Small intestine (tissue), 7 donors: ENCODE measurements around the gene PXDN. TPM values are rescaled to one million over a fixed set of nuclear protein-coding genes. Genes with fewer than 3 reads are reported as not detected.

Source experiments
- DNase-seq, 2 donors: peaks; one replicate each; pipeline versions ENCODE4 v3.0.0 to v3.0.0-alpha.2; 2013
- FAIRE-seq: peaks from 2 replicates; lab custom pipeline; 2012; peaks lifted over from hg19 to GRCh38; lab: Jason Lieb, UNC
- H3K27ac ChIP-seq, 3 donors: one replicate each; pipeline ENCODE4 v1.5.1; 2013; ENCODE audit warnings: low read length in 2 of 3, mild to moderate bottlenecking in 2 of 3, control low read depth in 1 of 3, inconsistent platforms in 1 of 3, low read depth in 1 of 3, moderate library complexity in 1 of 3
- H3K27me3 ChIP-seq, 3 donors: one replicate each; pipeline ENCODE4 v1.6.1; 2013; ENCODE audit warnings: low read length in 3 of 3, inconsistent platforms in 1 of 3; ENCODE audit not compliant: control insufficient read depth in 3 of 3, insufficient read depth in 3 of 3
- H3K36me3 ChIP-seq, 3 donors: one replicate each; pipeline ENCODE4 v1.6.1; 2013; ENCODE audit warnings: low read length in 3 of 3, inconsistent platforms in 1 of 3, low read depth in 1 of 3, mild to moderate bottlenecking in 1 of 3, moderate library complexity in 1 of 3; ENCODE audit not compliant: control insufficient read depth in 3 of 3, insufficient read depth in 2 of 3
- H3K4me1 ChIP-seq, 3 donors: one replicate each; pipeline ENCODE4 v1.6.1; 2013; ENCODE audit warnings: low read length in 2 of 3, inconsistent platforms in 1 of 3, low read depth in 1 of 3, mild to moderate bottlenecking in 1 of 3, moderate library complexity in 1 of 3; ENCODE audit not compliant: control insufficient read depth in 3 of 3, insufficient read depth in 2 of 3
- H3K4me3 ChIP-seq, 3 donors: one replicate each; pipeline ENCODE4 v1.5.1; 2013; ENCODE audit warnings: low read length in 3 of 3, control low read depth in 1 of 3, inconsistent platforms in 1 of 3, low read depth in 1 of 3, mild to moderate bottlenecking in 1 of 3, moderate library complexity in 1 of 3
- H3K9me3 ChIP-seq, 2 donors: one replicate each; pipeline ENCODE4 v1.6.1; 2013; ENCODE audit warnings: low read depth in 1 of 2, low read length in 1 of 2; ENCODE audit not compliant: control insufficient read depth in 2 of 2, insufficient read depth in 1 of 2
- WGBS, 3 donors: extraction: QIAGEN DNeasy Blood & Tissue Kit; methylation state at CpG; one replicate each; pipeline ENCODE4 v1.1.7; 2013; 5-methylcytosine and 5-hydroxymethylcytosine counted together
- polyA plus RNA-seq, 4 donors: library from polyadenylated mRNA; stranded (reverse) in 3 of 4; unstranded in 1 of 4; fragments of 200-250 nt in 3 of 4; fragments of 120-200 nt in 1 of 4; gene quantifications; one replicate each; pipeline versions ENCODE4 v1.2.1 to v1.2.3, GENCODE V29; 2013
- donor health status: healthy with polysubstance abuse.
- donor health status: control.
- donor health status: control.
- donor health status: Bipolar disorder and iron deficiency.
- donor health status: healthy.

The PXDN gene
- polyA plus RNA-seq, 4 donors = 0.81 to 38.9 (median 6.6) TPM

- Histone ChIP-seq H3K27me3 (no peaks in the 10 kb centered on the region), H3K36me3 (peaks cover 0 to 3% (median 0%) of the 10 kb centered on the region in 3 donors), H3K4me1 (no peaks in the 10 kb centered on the region), H3K27ac (no peak overlapping the region), H3K4me3 (no peak overlapping the region), H3K9me3 (peaks cover 0 to 7% of the 10 kb centered on the region in 2 donors)
- WGBS, 3 donors = 84 to 88% (median 86%) methylated on average over 3 of the region's 3 CpGs
- FAIRE-seq (no peak), DNase-seq (no peak)
Observed at GRCh38 chr2:1696472-1696871, 47.8 kb downstream of the PXDN start.

DNA sequence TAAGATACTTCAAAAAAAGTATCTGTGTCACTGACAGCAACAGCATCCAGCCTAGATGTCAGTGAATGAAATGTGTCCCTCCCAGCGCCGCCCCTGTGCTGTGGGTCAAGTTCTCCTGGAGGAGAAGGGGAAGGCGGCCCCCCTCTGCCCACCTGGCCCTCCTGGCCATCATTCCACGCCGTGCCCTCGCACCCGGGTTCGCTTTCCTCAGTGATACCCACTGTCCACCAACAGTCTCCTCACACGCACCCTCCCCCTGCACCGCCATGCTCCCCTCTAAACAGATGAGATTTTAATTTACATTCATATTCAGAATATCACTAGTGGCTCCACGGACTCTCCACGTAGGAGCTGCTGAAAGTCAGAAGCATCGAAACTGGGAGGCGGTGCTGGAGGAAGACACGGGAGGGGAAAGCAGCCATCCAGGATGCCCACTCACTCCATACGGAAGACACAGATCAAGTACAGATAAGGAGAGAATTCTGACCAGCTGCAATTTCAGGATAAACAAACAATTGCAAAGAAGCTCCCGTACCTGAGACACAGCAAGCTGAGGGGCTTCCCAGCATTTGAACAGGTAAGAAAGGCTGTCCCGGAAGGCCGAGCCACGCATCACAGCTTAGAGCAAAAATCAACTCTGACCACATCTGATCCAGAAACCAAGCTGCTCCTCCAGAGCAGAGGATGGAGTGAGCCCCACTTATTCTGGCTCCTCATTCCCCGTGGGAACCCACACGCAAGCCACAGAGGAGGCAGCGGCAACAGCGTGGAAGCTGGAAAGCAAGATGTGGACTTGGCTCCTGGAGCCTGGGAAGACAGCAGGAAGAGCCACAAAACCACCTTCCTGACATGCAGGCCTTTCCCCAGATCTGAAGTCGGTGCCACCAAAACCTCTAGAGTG, 49.7 kb downstream of the PXDN start:
- Histone ChIP-seq H3K27ac (no peak overlapping the region), H3K4me1 (no peaks in the 10 kb centered on the region), H3K9me3 (peaks cover 0 to 7% of the 10 kb centered on the region in 2 donors), H3K27me3 (no peaks in the 10 kb centered on the region), H3K4me3 (no peak overlapping the region), H3K36me3 (peaks cover 0 to 3% (median 0%) of the 10 kb centered on the region in 3 donors)
- DNase-seq = no peak
- 83 to 86% (median 84%) methylated on average over 25 of the region's 25 CpGs for whole genome bisulfite sequencing, 3 donors
- FAIRE-seq = no peak

DNA sequence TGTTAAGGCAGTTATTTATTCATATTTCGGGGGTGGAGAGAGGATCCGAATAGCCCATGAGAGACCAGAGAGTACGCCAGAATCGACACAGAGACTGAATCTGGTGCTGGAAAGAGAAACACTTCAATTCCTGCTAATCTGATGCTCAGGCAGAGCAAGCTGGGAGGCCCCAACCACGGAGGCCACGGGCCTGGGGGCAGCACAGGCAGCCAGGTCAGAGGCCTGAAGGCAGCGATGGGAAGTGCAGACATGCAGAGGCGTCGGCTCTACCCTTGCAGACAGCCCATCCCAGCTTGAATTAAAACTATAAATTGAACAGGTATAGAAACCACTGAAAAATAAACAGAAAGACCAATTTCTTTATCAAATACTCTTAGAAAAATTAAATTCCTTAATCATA, 50.6 kb downstream of the PXDN start:
- no peak for FAIRE-seq

GRCh38 chr2:1692342-1692741, 52.0 kb downstream of the PXDN start:
- FAIRE-seq = no peak
- no peak for DNase-seq

More for the DNA sequence above, 50.6 kb downstream of the PXDN start:
- H3K4me3 ChIP-seq = no peak overlapping the region
- H3K9me3 ChIP-seq = peaks cover 0 to 7% of the 10 kb centered on the region in 2 donors
- no peaks in the 10 kb centered on the region for H3K4me1 ChIP-seq
- peaks cover 0 to 5% (median 0%) of the 10 kb centered on the region in 3 donors for H3K36me3 ChIP-seq
- WGBS, 3 donors = 73 to 77% (median 77%) methylated on average over 9 of the region's 9 CpGs
- no peak overlapping the region for H3K27ac ChIP-seq
- no peaks in the 10 kb centered on the region for H3K27me3 ChIP-seq
- no peak for DNase-seq

DNA sequence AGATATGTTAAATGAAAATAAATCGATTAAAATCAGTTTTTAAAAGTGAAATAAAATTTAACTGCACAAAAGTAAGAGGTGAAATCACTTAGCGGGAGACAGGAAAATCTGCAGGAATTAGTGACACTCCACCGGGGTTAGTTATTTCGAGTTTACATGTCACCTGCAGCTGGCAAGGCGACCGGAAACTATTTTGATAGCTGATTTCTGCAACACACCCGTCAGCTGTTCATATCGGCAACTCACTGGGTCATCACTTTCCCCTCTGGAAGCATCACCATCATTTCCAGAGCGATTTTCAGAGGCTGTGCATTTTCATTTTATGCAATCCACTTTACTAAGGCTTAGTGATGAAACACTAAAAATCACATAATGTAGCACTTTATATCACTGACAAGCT, 52.9 kb downstream of the PXDN start:
- DNase-seq (no peak), FAIRE-seq (no peak)
- H3K4me3 ChIP-seq = no peak overlapping the region
- no peak overlapping the region for H3K27ac ChIP-seq
- peaks cover 0 to 3% of the 10 kb centered on the region in 2 donors for H3K9me3 ChIP-seq
- H3K36me3 ChIP-seq = peaks cover 0 to 7% (median 0%) of the 10 kb centered on the region in 3 donors
- no peaks in the 10 kb centered on the region for H3K27me3 ChIP-seq
- 70 to 78% (median 76%) methylated on average over 9 of the region's 9 CpGs for WGBS, 3 donors
- H3K4me1 ChIP-seq = no peaks in the 10 kb centered on the region

More at GRCh38 chr2:1692342-1692741, 52.0 kb downstream of the PXDN start:
- Histone ChIP-seq H3K36me3 (peaks cover 0 to 5% (median 0%) of the 10 kb centered on the region in 3 donors), H3K27me3 (no peaks in the 10 kb centered on the region), H3K9me3 (peaks cover 0 to 7% of the 10 kb centered on the region in 2 donors), H3K4me1 (no peaks in the 10 kb centered on the region), H3K4me3 (no peak overlapping the region), H3K27ac (no peak overlapping the region)
- 77 to 83% (median 80%) methylated on average over 11 of the region's 11 CpGs for WGBS, 3 donors

DNA sequence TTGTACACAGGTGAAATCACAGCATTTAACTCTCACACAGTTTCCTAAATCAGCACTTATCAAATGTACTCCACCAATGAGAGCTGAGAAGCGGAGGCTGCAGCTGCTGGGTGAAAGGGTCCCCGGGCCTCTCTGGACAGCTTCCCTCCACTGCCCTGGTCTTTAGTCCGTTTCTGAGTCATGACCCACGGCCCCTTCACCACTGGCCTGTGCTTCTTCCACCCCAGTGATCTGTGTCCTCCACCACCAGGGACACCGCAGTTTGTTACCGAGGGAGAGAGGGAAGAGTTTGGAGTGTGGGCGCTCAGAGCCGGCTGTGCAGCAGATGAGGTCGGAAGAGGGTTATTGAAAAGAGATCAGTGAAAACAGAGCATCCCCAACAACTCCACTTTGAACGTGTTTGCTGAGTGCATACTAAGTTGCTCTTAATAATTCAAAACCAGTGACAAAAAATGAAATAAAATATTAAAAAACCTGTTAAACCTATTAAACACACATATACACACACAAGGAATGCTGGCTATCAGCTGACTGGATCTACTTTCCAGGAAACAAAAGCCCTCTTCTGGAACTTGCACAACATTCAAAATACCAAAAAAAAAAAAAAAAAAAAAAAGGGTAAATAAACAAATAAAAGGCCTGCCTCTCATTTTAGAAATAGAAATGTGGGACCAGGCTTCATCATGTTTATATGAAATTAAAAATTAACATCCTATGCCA, 54.1 kb downstream of the PXDN start:
- 78 to 82% (median 78%) methylated on average over 10 of the region's 10 CpGs for WGBS, 3 donors
- no peaks in the 10 kb centered on the region for H3K4me1 ChIP-seq

GRCh38 chr2:1688859-1689258, 55.5 kb downstream of the PXDN start:
- no peak overlapping the region for H3K27ac ChIP-seq
- H3K36me3 ChIP-seq = peaks cover 0 to 16% (median 0%) of the 10 kb centered on the region in 3 donors
- no peaks in the 10 kb centered on the region for H3K4me1 ChIP-seq
- DNase-seq = no peak
- no peak for FAIRE-seq
- H3K9me3 ChIP-seq = no peaks in the 10 kb centered on the region
- no peak overlapping the region for H3K4me3 ChIP-seq
- 89 to 93% (median 90%) methylated on average over 10 of the region's 10 CpGs for WGBS, 3 donors
- no peaks in the 10 kb centered on the region for H3K27me3 ChIP-seq

More for the DNA sequence above, 54.1 kb downstream of the PXDN start:
- Histone ChIP-seq H3K27me3 (no peaks in the 10 kb centered on the region), H3K9me3 (peaks cover 0 to 3% of the 10 kb centered on the region in 2 donors), H3K27ac (no peak overlapping the region), H3K36me3 (peaks cover 0 to 15% (median 0%) of the 10 kb centered on the region in 3 donors), H3K4me3 (no peak overlapping the region)
- DNase-seq (no peak), FAIRE-seq (no peak)

GRCh38 chr2:1688161-1688560, 56.2 kb downstream of the PXDN start:
- Histone ChIP-seq H3K27me3 (no peaks in the 10 kb centered on the region), H3K36me3 (peaks cover 0 to 16% (median 0%) of the 10 kb centered on the region in 3 donors), H3K4me1 (no peaks in the 10 kb centered on the region), H3K9me3 (no peaks in the 10 kb centered on the region), H3K27ac (no peak overlapping the region), H3K4me3 (no peak overlapping the region)
- DNase-seq (no peak), FAIRE-seq (no peak)
- WGBS, 3 donors = 89 to 92% (median 92%) methylated on average over 11 of the region's 11 CpGs
